ENCODE data around the gene SALL4. TPM values are rescaled to one million over a fixed set of nuclear protein-coding genes. Genes with fewer than 3 reads are reported as not detected.
"Not testable (repeated sequence)": the region's sequence is repeated elsewhere in the genome, so short reads cannot be mapped to it uniquely, and the experiment has no call there.

Gene SALL4
- total RNA-seq, 1 donor from 2014 or later = 0.08 TPM

DNA sequence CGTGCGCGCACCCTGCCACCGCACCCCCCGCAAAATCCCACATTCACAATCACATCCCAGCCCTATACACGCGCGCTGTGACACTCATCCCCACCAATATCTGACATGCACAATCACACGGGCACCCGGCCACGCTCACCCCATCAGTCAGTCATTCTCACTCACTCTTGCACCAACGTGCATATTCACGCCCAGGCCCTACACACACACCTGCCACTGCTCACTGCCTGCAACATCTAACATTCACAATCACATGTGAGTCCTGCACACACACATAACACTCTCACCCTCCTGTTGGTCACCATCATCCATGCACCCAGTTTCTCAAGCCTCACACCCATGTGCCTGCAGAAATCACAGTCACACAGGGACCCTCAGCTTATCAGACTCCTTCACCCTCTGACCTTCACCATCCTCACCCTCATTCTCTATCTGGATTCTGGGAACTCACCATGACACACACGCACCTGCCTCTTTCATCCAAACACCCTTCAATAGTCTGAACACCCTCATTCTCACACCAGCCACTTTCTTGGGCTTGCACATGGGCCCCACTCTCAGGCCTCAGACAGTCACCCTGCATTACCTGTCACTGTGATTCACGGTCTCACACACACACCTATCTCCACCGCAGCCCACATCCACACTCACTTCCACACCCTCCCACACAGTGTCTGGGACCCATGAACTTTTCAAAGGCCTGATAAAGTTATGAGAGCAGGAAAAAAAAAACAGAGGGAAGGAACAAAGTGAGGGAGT is 33.4 kb downstream of the SALL4 start:
- no peak for DNase-seq (ENCODE audit: low spot score)
- intact Hi-C loops (cut with DNase I) = loop anchor here (10.0 kb wide), 1 partner anchor 134 kb away; no protein-coding TSS in a partner anchor

DNA sequence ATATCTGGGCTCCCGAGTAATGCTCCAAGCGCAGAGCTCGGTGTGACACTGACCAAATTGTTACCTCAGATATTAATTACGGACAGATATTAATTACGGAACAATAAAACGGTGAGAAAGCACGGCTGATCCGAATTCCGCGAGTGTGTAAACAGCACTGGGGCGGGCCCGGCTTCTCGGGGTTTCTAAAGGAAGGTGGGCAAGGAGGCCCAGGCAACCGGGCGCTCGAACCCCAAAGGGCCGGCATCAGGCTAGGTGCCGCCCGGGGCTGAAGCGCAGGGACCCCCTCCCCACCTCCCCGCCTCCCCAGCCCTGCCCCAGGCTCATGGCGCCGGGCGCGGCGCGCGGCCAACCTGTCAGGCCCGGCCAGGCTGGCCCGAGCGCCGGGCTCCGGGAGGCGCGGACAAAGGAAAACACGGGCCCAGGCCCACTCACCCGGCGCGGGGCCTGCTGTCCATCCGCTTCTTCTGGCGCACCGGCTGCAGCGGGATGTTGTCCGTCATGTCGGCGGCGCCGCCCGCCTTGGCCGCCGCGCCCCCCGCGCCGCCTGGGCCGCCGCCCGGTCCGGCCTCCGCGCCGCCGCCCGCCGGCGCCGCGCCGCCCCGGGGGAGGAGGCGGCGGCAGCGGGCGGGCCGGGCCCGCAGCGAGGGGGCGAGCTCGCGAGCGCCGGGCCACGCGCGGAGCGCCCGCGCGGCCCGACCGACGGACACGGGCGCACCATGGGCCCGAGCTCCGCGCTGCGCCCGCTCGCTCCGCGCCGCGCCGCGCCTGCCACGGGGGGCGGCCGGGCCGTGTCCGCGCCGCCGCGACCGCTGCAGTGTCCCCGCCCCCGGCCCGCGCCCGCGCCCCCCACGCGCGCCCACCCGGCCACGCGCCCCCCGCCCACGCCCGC is 34.2 kb downstream of the SALL4 start, which contains the start of gene ATP9A:
Gene ATP9A (minus strand): TSS at position 524 of the 892 bp plus-strand sequence. CDS start 21 bp downstream, at position 503.
- DNase-seq (ENCODE audit: low spot score) = no peak
- intact Hi-C loops (cut with DNase I) = loop anchor here (10.0 kb wide), 1 partner anchor 133 kb away; no protein-coding TSS in a partner anchor

DNA sequence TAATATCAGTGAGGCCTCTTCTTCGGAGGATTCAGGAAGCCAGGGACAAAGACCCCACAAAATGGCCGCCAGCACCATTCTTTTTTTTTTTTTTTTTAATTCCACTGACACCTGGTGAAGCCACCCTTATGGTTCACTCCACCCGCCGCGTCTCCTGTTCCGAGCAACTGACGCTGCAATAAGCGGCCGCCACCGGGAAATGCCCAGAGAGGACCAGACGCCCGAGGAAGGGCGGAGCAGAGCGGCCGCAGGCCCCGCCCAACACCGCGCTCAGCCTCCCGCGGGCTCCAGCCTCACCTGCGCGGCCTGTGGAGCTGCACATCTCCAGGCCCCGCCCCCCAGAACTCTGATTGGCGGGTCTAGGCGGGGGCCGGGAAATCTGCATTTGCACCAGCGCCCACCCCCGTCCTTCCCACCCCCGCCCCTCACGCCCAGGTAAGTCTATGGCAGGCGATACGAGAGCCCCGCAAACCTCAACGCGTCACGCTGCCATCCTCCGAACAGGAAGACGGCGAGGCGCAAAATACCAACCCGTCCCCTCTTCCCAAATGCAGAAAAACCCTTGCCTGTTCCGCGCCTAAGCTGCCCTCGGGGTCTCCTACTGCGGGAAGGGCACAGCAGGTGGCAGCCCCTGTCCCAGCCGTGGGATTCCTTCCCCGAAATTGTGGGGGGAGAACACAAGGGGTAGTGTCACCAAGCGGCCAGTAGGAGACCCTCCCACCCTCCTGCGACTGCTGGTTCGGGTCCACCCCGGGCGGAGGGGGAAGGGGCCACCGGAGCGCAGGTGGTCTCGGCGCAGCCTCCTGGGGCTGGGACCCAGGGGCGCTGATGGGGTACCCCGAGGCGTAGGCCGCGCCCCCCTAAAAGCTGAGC is 35.1 kb downstream of the SALL4 start:
- peak; percentile 93 for DNase-seq (ENCODE audit: low spot score)
- intact Hi-C loops (cut with DNase I) = loop anchor here (10.0 kb wide), 1 partner anchor 132 kb away; no protein-coding TSS in a partner anchor

DNA sequence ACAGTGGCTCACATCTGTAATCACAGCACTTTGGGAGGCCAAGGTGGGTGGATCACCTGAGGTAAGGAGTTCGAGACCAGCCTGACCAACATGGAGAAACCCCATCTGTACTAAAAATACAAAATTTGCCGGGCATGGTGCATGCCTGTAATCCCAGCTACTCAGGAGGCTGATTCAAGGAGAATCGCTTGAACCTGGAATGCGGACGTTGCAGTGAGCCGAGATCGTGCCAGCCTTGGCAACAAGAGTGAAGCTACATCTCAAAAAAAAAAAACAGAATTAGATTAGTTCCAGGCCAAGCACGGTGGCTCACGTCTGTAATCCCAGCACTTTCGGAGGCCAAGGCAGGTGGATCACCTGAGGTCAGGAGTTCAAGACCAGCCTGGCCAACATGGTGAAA is 36.9 kb downstream of the SALL4 start:
- intact Hi-C loops (cut with DNase I) = loop anchor here (10.0 kb wide), 1 partner anchor 131 kb away; no protein-coding TSS in a partner anchor
- DNase-seq (ENCODE audit: low spot score) = not testable (repeated sequence)

DNA sequence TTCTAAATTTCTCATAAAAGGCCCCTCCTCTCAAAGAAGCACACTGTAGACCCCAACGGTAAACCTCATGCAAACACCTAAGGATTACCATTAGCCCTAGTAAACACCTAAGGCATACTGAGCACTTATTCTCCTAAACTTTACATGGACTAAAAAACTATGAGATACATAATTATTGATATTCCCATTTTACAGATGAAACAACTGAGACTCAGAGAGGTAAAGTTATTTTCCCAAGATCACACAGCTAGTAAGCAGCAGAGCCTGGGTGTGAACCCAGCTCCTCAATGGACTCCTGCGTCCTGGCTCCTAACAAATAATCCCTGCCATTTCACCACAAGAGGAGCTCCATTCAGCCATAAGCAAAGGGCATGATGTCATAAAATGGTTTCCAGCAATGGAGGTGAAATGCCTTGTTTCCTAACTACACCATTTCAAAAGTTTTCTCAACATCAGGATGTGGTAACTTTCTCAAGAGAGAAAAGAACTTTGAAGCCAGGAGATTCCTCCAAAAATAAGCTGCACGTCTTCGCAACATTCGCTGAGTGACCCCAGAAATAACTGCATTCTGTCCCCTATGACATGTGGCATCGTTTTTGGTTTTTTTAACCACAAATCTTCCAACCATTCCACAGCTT is 38.2 kb downstream of the SALL4 start:
- no peak for DNase-seq (ENCODE audit: low spot score)
- intact Hi-C loops (cut with DNase I) = loop anchor here (10.0 kb wide), 1 partner anchor 129 kb away; no protein-coding TSS in a partner anchor

DNA sequence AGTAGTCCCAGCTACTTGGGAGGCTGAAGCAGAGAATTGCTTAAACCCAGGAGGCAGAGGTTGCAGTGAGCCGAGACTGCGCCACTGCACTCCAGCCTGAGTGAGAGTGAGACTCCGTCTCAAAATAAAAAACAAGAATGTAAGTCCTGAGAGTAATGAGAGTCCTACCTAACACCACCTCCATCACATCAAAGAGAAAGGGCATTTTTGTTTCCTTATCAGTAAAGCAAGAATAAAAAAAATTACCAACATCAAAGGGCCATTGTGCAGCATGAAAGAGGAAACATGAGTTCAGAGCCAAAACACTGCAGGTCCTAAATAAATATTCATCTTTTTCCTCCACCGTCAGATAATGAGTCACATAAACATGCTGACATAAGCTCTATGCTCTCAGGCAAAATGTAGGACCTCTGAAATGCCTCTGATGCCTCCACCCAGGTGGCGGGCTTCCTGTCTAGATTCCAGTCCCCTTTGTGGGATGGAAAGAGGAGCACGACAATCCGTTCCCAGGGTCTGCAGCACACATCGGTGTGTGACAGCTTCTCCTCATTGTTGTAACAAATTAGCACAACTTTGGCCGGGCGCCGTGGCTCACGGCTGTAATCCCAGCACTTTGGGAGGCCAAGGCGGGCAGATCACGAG is 41.3 kb downstream of the SALL4 start:
- intact Hi-C loops (cut with DNase I) = loop anchor here (10.0 kb wide), 1 partner anchor 126 kb away; no protein-coding TSS in a partner anchor
- DNase-seq (ENCODE audit: low spot score) = no peak

DNA sequence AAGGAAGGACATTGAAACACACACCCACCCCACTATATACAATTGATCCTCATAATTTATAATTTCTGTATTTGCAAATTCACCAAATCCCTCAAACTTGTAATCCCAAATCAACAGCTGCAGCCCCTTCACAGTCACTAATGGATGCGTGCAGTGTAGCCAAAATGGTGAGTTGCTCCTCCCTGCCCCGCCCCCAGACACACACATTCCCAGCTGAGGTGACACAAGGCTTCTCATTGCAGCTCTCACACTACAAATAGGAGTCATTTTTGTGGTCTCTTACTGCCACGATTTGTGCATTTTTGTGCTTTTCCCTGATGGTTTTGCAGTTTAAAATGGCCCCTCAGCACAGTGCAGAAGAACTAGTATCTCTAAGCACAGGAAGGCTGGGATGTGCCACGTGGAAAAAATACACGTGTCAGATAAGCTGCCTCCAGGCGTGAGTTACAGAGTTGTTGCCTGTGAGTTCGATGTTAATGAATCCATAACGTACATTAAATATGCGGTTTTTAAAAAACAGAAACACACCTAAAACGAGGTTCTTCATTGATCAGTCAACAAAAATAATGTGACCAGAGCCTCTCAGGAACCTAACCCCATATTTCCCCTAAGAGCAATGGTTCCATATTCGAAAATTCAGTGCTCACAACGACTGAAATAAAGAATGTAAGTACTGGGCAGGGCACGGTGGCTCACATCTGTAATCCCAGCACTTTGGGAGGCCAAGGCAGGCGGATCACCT is 42.4 kb downstream of the SALL4 start:
- intact Hi-C loops (cut with DNase I) = loop anchor here (10.0 kb wide), 1 partner anchor 125 kb away; no protein-coding TSS in a partner anchor

DNA sequence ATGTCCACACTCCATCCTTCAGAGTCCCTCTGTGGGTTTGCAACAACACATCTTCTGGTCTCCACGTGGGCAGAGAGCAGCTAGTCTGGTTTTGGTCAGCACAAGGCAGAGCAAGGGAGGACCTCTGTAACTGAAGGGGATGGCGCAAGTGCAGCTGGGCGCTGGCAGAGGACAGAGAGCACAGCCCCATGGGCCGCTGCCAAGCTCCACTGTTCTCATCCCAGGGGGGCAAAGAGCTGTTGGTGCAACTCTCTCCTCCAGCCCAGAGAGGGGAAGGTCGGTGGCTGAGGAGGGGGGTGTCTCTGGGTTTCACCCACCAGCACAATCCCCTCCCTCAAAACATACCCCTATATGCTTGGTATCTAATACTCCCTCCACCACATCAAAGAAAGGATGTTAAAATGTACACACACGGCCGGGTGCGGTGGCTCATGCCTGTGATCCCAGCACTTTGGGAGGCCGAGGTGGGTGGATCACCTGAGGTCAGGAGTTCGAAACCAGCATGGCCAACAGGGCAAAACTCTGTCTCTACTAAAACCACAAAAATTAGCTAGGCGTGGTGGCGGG is 43.3 kb downstream of the SALL4 start:
- intact Hi-C loops (cut with DNase I) = no loop called here
- no peak for DNase-seq (ENCODE audit: low spot score)

More for the DNA sequence above, 42.4 kb downstream of the SALL4 start:
- no peak for DNase-seq (ENCODE audit: low spot score)

DNA sequence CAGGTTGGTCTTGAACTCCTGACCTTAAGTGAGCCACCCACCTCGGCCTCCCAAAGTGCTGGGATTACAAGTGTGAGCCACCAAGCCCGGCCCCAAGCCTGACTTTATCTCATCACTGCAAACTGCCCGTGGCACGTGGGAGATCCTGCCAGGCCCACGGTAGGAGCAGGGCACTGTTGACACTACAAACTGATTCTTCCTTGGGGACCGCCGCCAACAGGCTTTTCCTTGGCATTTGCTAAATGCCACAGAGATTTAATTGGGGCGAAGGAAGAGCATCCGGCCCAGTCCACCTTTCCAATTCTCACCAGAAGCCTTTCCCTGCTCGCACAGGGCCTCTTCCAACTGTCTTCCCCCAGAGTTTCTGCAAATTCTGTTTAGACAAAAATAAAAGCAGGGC is 45.1 kb downstream of the SALL4 start:
- intact Hi-C loops (cut with DNase I) = no loop called here
- DNase-seq (ENCODE audit: low spot score) = no peak

DNA sequence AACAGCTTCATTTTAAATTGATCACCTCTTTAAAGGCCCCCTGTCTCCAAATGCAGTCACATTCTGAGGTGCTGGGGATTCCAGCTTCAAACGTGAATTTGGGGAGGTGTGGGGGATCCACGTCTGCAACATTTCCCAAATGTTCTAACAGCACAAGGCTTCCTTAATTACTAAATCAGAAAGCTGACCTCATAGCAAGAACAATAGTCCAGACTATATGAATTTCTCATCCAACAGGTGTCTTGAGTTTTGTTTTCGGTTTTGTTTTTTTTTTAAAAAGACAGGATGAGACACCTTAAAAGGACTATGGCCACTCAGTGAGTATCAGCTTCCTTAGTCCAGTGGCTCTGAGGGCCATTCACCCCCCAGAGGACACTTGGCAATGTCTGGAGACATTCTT is 45.7 kb downstream of the SALL4 start:
- no peak for DNase-seq (ENCODE audit: low spot score)

DNA sequence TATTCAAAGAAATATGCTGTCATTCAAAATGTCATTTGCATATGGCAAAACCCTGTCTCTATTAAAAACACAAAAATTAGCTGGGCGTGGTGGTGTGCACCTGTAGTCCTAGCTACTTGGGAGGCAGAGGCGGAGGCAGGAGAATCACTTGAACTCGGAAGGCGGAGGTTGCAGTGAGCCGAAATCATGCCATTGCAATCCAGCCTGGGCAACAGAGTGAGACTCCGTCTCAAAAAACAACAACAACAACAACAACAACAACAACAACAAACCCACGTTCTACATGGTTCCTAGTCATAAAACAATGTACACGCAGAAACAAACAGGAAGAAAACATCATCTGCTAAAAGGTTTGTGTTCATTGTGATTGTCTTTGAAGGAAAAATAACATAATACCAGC is 49.1 kb downstream of the SALL4 start:
- DNase-seq (ENCODE audit: low spot score); intact Hi-C loops (cut with DNase I): not testable (repeated sequence)

More for the DNA sequence above, 45.7 kb downstream of the SALL4 start:
- intact Hi-C loops (cut with DNase I) = no loop called here

DNA sequence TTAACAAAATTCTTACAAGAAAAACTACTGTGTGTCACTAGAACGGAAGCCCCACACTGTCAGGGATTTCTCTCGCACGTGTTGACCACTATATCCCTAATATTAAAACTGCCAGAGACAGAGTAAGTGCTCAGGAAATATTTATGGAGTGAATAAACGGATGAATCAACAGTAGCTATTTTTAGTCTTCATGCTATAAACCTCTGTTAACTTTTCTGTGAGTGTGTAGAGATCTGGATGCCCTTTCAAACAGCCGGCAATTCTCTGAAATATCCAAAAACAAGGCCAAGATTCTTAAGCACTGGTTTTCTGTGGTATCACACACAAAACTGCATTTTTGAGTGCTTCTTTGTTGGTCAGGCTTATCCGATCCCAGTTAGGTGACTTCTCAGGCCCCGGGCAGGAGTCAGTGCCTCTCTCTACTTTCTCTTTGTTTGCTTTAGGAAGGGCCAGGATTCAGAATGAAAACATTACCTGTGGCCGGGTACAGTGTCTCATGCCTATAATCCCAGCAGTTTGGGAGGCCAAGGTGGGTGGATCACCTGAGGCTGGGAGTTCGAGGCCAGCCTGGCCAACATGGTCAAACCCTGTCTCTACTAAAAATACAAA is 49.9 kb downstream of the SALL4 start:
- intact Hi-C loops (cut with DNase I) = no loop called here
- DNase-seq (ENCODE audit: low spot score) = no peak

DNA sequence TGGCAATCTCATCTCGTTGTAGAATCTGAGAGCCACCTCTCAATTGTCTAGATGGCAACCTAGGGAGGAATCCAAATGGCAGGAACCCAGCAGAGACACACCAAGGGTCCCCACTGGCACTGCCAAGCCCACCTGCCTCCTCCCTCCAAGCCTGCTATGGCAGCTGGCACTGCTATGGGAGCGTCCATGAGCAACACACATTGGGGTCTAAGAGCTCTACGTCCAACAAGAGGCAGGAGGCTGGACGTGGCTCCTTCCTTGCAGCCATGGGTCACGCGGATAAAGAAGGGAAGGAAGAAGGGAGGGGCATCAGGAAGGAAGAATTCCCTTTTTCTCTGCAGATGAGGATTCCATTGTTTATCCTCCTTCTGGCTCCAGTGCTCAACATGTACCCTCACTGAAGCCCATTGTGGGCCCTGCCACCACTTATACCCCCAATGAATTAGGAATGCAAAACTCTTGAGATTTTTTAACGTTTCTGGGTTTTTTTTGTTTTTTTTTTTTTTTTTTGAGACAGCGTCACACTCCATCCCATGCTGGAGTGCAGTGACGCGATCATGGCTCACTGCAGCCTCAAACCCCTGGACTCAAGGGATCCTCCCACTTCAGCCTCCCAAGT is 51.4 kb downstream of the SALL4 start:
- DNase-seq (ENCODE audit: low spot score) = no peak
- intact Hi-C loops (cut with DNase I) = no loop called here

DNA sequence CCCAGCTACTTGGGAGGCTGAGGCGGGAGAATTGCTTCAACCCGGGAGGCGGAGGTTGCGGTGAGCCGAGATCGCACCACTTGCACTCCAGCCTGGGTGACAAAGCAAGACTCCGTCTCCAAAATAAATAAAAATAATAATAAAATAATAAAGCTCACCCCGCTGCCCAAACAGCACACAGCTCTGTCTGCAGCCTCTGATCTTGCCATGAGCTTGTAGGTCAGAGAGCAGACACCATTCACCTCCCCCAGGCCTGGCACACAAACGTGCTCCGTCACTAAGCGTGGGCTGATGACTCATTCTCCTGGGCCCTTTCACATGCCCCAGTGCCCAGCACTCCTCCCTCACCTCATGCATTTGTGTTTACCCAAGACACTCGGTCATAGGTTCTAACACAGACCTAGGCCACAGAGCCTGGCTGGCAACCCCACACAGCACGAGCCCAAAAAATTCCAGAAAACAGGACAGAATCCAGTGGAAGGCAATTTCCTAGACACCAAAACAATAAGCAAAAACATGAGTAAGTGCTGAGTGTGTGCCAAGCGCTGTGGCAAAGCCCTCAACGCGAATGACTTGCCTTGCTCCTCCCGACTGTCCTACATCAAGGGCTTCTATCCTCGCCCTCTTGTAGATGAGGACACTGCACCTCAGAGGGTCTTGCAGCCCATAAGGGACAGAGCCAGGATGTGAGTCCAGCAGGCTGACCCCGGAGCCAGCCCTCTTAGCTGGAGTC is 52.1 kb downstream of the SALL4 start:
- intact Hi-C loops (cut with DNase I) = no loop called here
- peak; percentile 80 for DNase-seq (ENCODE audit: low spot score)

DNA sequence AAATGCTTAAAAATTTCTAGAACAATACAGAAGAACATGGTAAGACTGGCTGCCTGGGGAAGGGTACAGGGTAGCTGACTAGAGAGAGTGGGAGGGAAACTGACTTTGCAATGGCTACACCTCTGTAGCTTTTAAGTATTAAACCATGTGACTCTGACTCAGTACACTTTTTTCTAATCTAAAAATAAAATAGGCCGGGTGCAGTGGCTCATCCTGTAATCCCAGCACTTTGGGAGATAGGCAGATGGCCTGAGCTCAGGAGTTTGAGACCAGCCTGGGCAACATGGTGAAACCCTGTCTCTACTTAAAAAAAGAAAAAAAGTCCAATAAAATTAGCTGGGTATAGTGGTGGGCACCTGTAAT is 52.7 kb downstream of the SALL4 start:
- intact Hi-C loops (cut with DNase I) = no loop called here
- DNase-seq (ENCODE audit: low spot score) = no peak
